Spleen (tissue), 11 donors: Measurements from ENCODE around the gene CHD3. TPM values are rescaled to one million over a fixed set of nuclear protein-coding genes. Genes with fewer than 3 reads are reported as not detected.
A peak's percentile ranks its signal among the peaks of the same experiment; 100 is the strongest.

ENCODE experiments used
- DNase-seq: peaks from one replicate; pipeline ENCODE4 v3.0.0-alpha.2; 2020
- H3K27ac ChIP-seq, 8 donors: fragments of 200-600 bp; sonication (generic) in 7 of 8; 1 replicate in 4 of 8; 2 replicates in 4 of 8; pipeline versions ENCODE4 v1.5.0 to v1.8.0; 2016 to 2021; ENCODE audit warnings: inconsistent platforms in 4 of 8, mild to moderate bottlenecking in 4 of 8, moderate library complexity in 1 of 8
- H3K27me3 ChIP-seq, 7 donors: fragments of 200-600 bp; sonication (generic) in 6 of 7; replicated peaks in 1 of 7; 1 replicate in 4 of 7; 2 replicates in 3 of 7; pipeline versions ENCODE4 v1.5.0 to v1.8.0; 2016 to 2021; ENCODE audit warnings: inconsistent platforms in 3 of 7, mild to moderate bottlenecking in 1 of 7
- H3K36me3 ChIP-seq, 6 donors: fragments of 200-600 bp; sonication (generic) in 5 of 6; 1 replicate in 4 of 6; 2 replicates in 2 of 6; pipeline versions ENCODE4 v1.5.0 to v1.8.0; 2016 to 2021; ENCODE audit warnings: inconsistent platforms in 2 of 6
- H3K4me1 ChIP-seq, 6 donors: fragments of 200-600 bp; sonication (generic) in 5 of 6; 1 replicate in 3 of 6; 2 replicates in 3 of 6; pipeline versions ENCODE4 v1.5.0 to v1.8.0; 2016 to 2021; ENCODE audit warnings: inconsistent platforms in 3 of 6
- H3K4me3 ChIP-seq, 8 donors: fragments of 200-600 bp; sonication (generic) in 7 of 8; 1 replicate in 4 of 8; 2 replicates in 4 of 8; pipeline versions ENCODE4 v1.5.0 to v1.8.0; 2016 to 2021; ENCODE audit warnings: inconsistent platforms in 4 of 8, mild to moderate bottlenecking in 4 of 8, moderate library complexity in 2 of 8
- H3K9me3 ChIP-seq, 8 donors: fragments of 200-600 bp; sonication (generic) in 7 of 8; 1 replicate in 4 of 8; 2 replicates in 4 of 8; pipeline versions ENCODE4 v1.5.0 to v1.8.0; 2016 to 2021; ENCODE audit warnings: inconsistent platforms in 4 of 8
- POLR2A ChIP-seq, 3 donors: fragments of 450-650 bp; IDR thresholded peaks; one replicate each; pipeline ENCODE4 v1.5.1; 2017; ENCODE audit warnings: antibody characterized with exemption in 3 of 3, mild to moderate bottlenecking in 1 of 3
- POLR2AphosphoS5 ChIP-seq, 3 donors: sonication (generic); formaldehyde crosslinking; IDR thresholded peaks; one replicate each; pipeline ENCODE4 v1.5.1; 2017; ENCODE audit warnings: antibody characterized with exemption in 3 of 3
- WGBS, 5 donors: extraction: QIAGEN DNeasy Blood & Tissue Kit in 3 of 5; methylation state at CpG; one replicate each; pipeline versions ENCODE4 v1.1.5 to v1.1.7; 2013 to 2018; 5-methylcytosine and 5-hydroxymethylcytosine counted together
- intact Hi-C: fragments of 100-400 bp; cut with DNase I; formaldehyde crosslinking; loops from one replicate; pipeline ENCODE4 v1.15.0; 2023; ENCODE audit warnings: low total_unique reads
- polyA plus RNA-seq, 3 donors: library from polyadenylated mRNA; stranded (reverse); fragments of 200-250 nt; gene quantifications; one replicate each; pipeline ENCODE4 v1.2.1, GENCODE V29; 2013
- total RNA-seq, 7 donors: library from RNA; depleted of rRNA in 3 of 7; stranded (reverse); fragments of >200 nt in 3 of 7; fragmentation: NEBNext Ultra II Directional in 4 of 7; extraction: Animal tissue kit (Norgen Biotek cat#: 25700) in 4 of 7; gene quantifications; one replicate each; pipeline versions ENCODE4 v1.1.0 to v1.2.1, GENCODE V29; 2016 to 2021
- TF ChIP-seq, protein P1 (sequence below), 11 experiments: fragments of 200-600 bp in 7 of 11; fragments of 450-650 bp in 4 of 11; sonication (generic) in 4 of 11; IDR thresholded peaks in 8 of 11; conservative IDR thresholded peaks in 3 of 11; 1 replicate in 7 of 11; 2 replicates in 4 of 11; pipeline versions ENCODE4 v1.4.0 to v1.8.0; 2016 to 2021; ENCODE audit warnings: antibody characterized with exemption in 11 of 11, inconsistent platforms in 4 of 11, mild to moderate bottlenecking in 1 of 11
- donor health status: healthy with polysubstance abuse.
- donor health status: DM: no; HTN: no; CAD: no; lungs with moderate emphysema.
- donor health status: DM: no; HTN: no; CAD: no.
- donor health status: Bipolar disorder and iron deficiency.
- donor health status: healthy.
- donor health status: DM: no; HTN: no; CAD: no.
- donor health status: DM: yes; HTN: yes; CAD: no.

Gene CHD3
- total and polyA plus RNA-seq, 10 donors = 37.0 to 117 (median 82.5) TPM

DNA sequence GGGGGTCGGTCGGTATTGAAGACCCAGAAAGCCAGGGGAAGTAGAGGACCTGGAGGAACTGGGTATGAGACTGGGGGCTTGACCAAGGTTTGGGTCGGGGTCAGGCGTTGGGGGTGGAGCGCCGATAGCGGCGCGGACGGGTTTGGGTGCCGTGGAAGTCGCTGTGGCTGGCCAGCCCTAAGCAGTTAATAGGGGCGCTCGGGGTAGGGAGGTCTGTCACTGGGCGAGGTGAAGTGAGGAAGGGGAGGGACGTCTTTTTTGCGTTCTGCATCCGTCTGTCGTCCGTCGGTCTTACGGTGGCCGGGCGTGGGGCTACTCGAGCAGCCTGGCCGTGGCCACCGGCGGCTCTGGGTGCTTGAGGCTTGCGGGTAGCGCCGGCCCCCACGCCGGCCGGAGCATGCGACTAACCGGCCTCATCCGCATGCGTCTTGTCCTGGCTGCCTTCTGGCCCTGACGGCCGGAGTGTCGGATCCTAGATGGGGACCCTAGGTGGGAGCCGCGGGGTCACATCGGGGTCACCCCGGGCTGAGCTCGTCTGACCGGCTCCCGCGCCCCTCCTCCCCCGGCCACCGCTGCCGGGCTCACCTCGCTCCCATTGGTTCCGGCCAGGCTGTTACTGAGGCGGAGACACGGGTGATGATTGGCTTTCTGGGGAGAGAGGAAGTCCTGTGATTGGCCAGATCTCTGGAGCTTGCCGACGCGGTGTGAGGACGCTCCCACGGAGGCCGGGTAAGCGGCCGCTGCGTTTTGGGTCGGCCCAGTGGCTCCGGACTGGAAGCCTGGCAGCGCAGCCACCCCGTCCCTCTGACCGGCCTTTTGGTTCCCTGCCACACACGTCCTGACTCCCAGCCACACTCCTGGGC, 44.1 kb upstream of the CHD3 start:
- Histone ChIP-seq H3K4me1 (peaks cover 24 to 87% (median 41%) of the 10 kb centered on the region in 6 donors), H3K36me3 (peaks cover 0 to 61% (median 41%) of the 10 kb centered on the region in 6 donors), H3K4me3 (peak overlapping the region; percentile 68 to 91 (median 77)), H3K9me3 (no peaks in the 10 kb centered on the region), H3K27me3 (no peaks in the 10 kb centered on the region), H3K27ac (peak overlapping the region; percentile 92 to 100 (median 97))
- peak; percentile 96 for DNase-seq
- TF ChIP-seq, protein P1, sequence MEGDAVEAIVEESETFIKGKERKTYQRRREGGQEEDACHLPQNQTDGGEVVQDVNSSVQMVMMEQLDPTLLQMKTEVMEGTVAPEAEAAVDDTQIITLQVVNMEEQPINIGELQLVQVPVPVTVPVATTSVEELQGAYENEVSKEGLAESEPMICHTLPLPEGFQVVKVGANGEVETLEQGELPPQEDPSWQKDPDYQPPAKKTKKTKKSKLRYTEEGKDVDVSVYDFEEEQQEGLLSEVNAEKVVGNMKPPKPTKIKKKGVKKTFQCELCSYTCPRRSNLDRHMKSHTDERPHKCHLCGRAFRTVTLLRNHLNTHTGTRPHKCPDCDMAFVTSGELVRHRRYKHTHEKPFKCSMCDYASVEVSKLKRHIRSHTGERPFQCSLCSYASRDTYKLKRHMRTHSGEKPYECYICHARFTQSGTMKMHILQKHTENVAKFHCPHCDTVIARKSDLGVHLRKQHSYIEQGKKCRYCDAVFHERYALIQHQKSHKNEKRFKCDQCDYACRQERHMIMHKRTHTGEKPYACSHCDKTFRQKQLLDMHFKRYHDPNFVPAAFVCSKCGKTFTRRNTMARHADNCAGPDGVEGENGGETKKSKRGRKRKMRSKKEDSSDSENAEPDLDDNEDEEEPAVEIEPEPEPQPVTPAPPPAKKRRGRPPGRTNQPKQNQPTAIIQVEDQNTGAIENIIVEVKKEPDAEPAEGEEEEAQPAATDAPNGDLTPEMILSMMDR (IDR thresholded peaks at IDR 0.05 in 8 of 11, conservative IDR thresholded peaks at IDR 0.05 in 3 of 11) = peak in 1 of 11 experiments; percentile 26
- peak; percentile 91 to 96 (median 95) for TF ChIP-seq POLR2AphosphoS5 (IDR thresholded peaks at IDR 0.05)
- peak in 1 of 3 donors; percentile 75 for TF ChIP-seq POLR2A (IDR thresholded peaks at IDR 0.05)
- 0 to 1% (median 0%) methylated on average over 53 to 71 of the region's 71 CpGs for WGBS, 5 donors
- intact Hi-C loops = no loop called here

DNA sequence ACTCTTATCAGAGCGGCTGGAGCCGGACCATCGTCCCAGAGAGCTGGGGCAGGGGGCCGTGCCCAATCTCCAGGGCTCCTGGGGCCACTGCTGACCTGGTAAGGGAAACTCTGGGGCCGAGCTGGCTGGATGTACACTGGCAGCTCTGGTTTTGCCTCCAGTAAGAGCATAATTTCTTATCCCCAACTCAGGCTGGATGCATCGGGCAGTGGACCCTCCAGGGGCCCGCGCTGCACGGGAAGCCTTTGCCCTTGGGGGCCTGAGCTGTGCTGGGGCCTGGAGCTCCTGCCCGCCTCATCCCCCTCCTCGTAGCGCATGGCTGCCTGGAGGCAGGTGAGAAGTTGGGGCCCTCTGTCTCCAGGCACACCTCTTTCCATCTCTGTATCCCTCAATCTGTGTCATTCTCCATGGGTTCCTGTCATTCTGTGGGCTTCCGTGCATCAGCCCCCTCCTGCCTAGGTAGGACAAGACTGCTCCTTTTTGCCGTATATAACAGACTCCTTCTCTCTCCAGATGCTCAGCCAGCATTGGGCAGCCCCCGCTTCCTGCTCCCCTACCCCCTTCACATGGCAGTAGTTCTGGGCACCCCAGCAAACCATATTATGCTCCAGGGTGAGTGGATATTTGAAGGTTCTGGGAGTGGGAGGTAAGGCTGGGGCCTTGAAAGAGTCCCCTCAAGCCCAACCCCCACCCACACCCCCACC, 43.1 kb upstream of the CHD3 start:
- TF ChIP-seq, protein P1 (IDR thresholded peaks at IDR 0.05 in 8 of 11, conservative IDR thresholded peaks at IDR 0.05 in 3 of 11) = no peak
- TF ChIP-seq POLR2A (IDR thresholded peaks at IDR 0.05) (no peak), POLR2AphosphoS5 (IDR thresholded peaks at IDR 0.05) (no peak)
- Histone ChIP-seq H3K4me3 (peak overlapping the region; percentile 68 to 91 (median 77)), H3K4me1 (peaks cover 18 to 87% (median 31%) of the 10 kb centered on the region in 6 donors), H3K9me3 (no peaks in the 10 kb centered on the region), H3K27me3 (no peaks in the 10 kb centered on the region), H3K36me3 (peaks cover 3 to 61% (median 50%) of the 10 kb centered on the region in 6 donors), H3K27ac (peak overlapping the region; percentile 92 to 100 (median 97))
- WGBS, 5 donors = 81 to 86% (median 86%) methylated on average over 8 to 15 of the region's 15 CpGs
- no peak for DNase-seq
- intact Hi-C loops = no loop called here

DNA sequence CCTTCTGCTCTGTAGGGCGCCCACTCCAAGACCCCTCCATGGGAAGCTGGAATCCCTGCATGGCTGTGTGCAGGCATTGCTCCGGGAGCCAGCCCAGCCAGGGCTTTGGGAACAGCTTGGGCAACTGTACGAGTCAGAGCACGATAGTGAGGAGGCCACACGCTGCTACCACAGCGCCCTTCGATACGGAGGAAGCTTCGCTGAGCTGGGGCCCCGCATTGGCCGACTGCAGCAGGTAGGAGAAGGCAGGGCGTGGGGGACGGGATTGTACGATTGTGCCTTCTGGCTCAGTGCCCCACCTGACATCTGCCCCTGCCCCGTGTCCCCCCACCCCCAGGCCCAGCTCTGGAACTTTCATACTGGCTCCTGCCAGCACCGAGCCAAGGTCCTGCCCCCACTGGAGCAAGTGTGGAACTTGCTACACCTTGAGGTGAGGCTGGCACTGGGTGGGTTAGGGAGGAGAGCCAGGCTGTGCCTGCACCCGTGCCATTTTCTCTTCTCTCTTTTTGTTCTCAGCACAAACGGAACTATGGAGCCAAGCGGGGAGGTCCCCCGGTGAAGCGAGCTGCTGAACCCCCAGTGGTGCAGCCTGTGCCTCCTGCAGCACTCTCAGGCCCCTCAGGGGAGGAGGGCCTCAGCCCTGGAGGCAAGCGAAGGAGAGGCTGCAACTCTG, 42.4 kb upstream of the CHD3 start:
- DNase-seq = no peak
- Histone ChIP-seq H3K4me1 (peaks cover 12 to 87% (median 30%) of the 10 kb centered on the region in 6 donors), H3K36me3 (peaks cover 3 to 63% (median 57%) of the 10 kb centered on the region in 6 donors), H3K27ac (peak overlapping the region in 3 of 8 donors; percentile 99 to 100 (median 99)), H3K4me3 (peak overlapping the region in 1 of 8 donors; percentile 85), H3K27me3 (no peaks in the 10 kb centered on the region), H3K9me3 (no peaks in the 10 kb centered on the region)
- 87 to 94% (median 91%) methylated on average over 14 to 22 of the region's 22 CpGs for WGBS, 5 donors
- intact Hi-C loops = no loop called here
- no peak for TF ChIP-seq POLR2A (IDR thresholded peaks at IDR 0.05)
- peak in 1 of 3 donors; percentile 32 for TF ChIP-seq POLR2AphosphoS5 (IDR thresholded peaks at IDR 0.05)
